PC-9 (cell line): Measurements from ENCODE around the gene SF3B2.

Experiments used
- CTCF ChIP-seq: fragments of 200-600 bp; sonication (generic); conservative IDR thresholded peaks from 2 replicates; pipeline ENCODE4 v1.6.1; 2017; ENCODE audit warnings: mixed run types, antibody characterized with exemption, mild to moderate bottlenecking, moderate library complexity
- EZH2 ChIP-seq: fragments of 200-600 bp; sonication (generic); IDR thresholded peaks from 2 replicates; pipeline ENCODE4 v1.8.0; 2017; ENCODE audit warnings: antibody characterized with exemption, low read depth

DNA sequence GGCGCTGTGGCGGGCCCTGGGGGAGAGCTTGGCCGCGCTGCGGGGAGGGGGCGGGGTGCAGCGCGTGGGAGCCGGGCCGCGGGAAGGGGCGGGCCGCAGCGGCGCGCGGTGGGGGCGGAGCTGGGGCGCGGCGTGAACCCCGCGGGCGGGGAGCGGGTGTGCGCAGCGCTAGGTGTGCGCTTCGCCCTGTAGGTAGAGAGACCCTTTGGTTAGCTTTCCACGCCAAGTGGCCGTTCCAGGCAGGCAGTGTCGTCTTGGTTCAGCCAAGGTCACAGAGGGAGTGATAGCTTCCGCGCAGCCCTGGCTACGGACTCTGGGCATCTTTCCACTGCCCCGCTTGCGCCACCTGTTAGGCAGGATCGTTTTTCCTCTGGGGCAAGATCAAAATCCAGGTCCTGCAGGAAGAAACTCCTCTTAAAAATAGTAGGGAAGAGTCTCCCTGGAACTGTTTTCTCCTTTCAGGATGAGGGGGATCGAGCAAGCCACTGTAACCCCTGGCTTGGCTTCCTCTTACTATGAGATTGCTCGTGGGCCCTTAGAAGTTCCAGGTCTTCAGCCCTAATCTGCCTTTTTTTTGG lies 49.4 kb upstream of the SF3B2 start:
- TF ChIP-seq CTCF: no peak; the same call in 1 of the 2 replicates
- no peak for TF ChIP-seq EZH2
